OCI-LY1 (cell line): ENCODE measurements around the gene TNFRSF14.

Source experiments
- EZH2 ChIP-seq: fragments of 200-600 bp; sonication (generic), shearing (Covaris generic); IDR thresholded peaks from 2 replicates; pipeline ENCODE4 v1.8.0; 2017; ENCODE audit warnings: borderline replicate concordance, mixed run types, mild to moderate bottlenecking, antibody characterized with exemption, low read length, moderate library complexity, mixed read lengths
- TF ChIP-seq, protein P1 (sequence below): fragments of 200-600 bp; sonication (generic), shearing (Covaris generic); IDR thresholded peaks from 2 replicates; pipeline ENCODE4 v1.5.1; 2017; ENCODE audit warnings: mild to moderate bottlenecking, antibody characterized with exemption, low read length, moderate library complexity, mixed read lengths

DNA sequence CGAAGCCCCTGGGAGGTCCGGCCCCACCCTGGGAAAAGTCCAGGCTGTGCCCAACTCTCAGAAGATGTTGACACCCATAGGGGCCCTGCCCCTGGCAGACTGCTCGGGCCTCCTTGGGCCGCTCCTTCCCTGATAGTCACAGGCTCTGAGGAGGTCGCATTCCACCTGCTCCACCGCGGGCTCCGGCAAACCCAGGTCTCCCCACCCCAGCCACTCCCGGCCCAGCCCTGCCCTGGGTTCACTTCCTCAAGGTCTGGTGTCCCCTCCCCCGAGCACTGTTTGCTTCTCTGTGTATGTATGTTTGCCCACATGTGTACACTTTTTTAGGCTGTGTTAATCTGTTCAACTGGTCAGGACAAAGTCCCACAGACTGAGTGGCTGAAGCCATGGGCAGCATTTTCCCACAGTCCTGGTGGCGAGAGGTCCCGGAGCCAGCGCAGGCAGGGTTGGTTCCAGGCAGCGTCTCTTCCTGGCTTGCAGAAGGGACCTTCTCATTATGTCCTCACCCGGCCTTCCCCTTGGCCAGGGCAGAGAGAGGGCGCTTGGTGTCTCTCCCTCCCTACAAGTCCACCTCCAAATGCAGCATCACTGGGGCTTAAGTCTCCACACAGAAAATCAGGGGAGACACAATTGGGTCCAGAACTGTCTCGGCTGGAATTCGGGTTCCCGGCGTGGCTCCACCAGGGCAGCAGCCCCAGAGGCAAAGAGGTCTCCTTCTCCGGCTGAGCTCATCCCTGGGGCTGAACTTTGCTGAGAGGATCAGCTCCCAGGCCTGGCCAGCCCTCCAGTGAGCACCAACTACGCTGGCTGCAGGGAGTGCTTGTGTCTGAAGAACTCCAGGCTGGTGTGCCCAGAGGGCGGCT is 19.9 kb downstream of the TNFRSF14 start:
- TF ChIP-seq, protein P1, sequence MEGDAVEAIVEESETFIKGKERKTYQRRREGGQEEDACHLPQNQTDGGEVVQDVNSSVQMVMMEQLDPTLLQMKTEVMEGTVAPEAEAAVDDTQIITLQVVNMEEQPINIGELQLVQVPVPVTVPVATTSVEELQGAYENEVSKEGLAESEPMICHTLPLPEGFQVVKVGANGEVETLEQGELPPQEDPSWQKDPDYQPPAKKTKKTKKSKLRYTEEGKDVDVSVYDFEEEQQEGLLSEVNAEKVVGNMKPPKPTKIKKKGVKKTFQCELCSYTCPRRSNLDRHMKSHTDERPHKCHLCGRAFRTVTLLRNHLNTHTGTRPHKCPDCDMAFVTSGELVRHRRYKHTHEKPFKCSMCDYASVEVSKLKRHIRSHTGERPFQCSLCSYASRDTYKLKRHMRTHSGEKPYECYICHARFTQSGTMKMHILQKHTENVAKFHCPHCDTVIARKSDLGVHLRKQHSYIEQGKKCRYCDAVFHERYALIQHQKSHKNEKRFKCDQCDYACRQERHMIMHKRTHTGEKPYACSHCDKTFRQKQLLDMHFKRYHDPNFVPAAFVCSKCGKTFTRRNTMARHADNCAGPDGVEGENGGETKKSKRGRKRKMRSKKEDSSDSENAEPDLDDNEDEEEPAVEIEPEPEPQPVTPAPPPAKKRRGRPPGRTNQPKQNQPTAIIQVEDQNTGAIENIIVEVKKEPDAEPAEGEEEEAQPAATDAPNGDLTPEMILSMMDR, result no peak
- no peak for TF ChIP-seq EZH2
